Bronchial epithelial cell (primary cell): ENCODE data around the gene COA5. TPM values are rescaled to one million over a fixed set of nuclear protein-coding genes. Genes with fewer than 3 reads are reported as not detected.

Experiments used
- DNase-seq: peaks from one replicate; pipeline ENCODE4 v3.0.0-alpha.2; 2010; ENCODE audit warnings: low read depth
- FAIRE-seq: peaks from 2 replicates; lab custom pipeline; 2011; peaks lifted over from hg19 to GRCh38; lab: Jason Lieb, UNC
- H3K27me3 ChIP-seq: 2 replicates; pipeline ENCODE4 v1.5.1; 2011; ENCODE audit warnings: low read length; ENCODE audit not compliant: control insufficient read depth, insufficient read depth
- H3K36me3 ChIP-seq: 2 replicates; pipeline ENCODE4 v1.5.1; 2011; ENCODE audit warnings: low read length; ENCODE audit not compliant: control insufficient read depth, insufficient read depth
- H3K4me3 ChIP-seq: 2 replicates; pipeline ENCODE4 v1.5.1; 2011; ENCODE audit warnings: mild to moderate bottlenecking, low read depth, low read length, control low read depth
- total RNA-seq: library from RNA; depleted of rRNA; stranded (reverse); fragments of >200 nt; gene quantifications from 2 replicates; pipeline ENCODE4 v1.2.1, GENCODE V29; 2014
- TF ChIP-seq, protein P1 (sequence below): IDR thresholded peaks from 2 replicates; pipeline ENCODE4 v1.5.1; 2011; ENCODE audit warnings: mild to moderate bottlenecking, moderate library complexity, low read length, control low read depth, inconsistent platforms; ENCODE audit not compliant: insufficient read depth, severe bottlenecking

Gene COA5
- total RNA-seq, 1 donor from 2014 or later = 12.9 TPM

DNA sequence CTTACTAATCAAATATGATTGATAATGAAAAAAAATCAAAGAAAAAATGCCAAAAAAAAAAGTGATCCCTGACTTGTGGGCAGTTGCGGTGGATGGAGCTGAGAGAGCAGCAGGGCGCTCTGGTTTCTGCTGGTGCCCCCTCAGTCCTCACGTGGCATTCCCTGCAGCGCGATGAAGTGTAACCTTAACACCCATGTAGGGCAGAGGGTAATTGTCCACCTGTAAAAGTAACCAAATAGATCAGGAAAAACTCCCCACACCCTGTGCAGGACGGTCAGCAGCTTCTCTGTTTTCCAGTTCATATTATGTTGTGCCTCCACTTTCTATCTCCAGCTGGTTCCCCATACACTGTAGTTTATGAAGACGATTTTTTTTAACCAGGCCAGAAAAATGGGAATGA is 25.0 kb downstream of the COA5 start:
- Histone ChIP-seq H3K36me3 (peaks cover 2% of the 10 kb centered on the region), H3K27me3 (no peaks in the 10 kb centered on the region), H3K4me3 (no peak overlapping the region)
- FAIRE-seq (no peak), DNase-seq (no peak)
- TF ChIP-seq, protein P1, sequence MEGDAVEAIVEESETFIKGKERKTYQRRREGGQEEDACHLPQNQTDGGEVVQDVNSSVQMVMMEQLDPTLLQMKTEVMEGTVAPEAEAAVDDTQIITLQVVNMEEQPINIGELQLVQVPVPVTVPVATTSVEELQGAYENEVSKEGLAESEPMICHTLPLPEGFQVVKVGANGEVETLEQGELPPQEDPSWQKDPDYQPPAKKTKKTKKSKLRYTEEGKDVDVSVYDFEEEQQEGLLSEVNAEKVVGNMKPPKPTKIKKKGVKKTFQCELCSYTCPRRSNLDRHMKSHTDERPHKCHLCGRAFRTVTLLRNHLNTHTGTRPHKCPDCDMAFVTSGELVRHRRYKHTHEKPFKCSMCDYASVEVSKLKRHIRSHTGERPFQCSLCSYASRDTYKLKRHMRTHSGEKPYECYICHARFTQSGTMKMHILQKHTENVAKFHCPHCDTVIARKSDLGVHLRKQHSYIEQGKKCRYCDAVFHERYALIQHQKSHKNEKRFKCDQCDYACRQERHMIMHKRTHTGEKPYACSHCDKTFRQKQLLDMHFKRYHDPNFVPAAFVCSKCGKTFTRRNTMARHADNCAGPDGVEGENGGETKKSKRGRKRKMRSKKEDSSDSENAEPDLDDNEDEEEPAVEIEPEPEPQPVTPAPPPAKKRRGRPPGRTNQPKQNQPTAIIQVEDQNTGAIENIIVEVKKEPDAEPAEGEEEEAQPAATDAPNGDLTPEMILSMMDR = no peak

DNA sequence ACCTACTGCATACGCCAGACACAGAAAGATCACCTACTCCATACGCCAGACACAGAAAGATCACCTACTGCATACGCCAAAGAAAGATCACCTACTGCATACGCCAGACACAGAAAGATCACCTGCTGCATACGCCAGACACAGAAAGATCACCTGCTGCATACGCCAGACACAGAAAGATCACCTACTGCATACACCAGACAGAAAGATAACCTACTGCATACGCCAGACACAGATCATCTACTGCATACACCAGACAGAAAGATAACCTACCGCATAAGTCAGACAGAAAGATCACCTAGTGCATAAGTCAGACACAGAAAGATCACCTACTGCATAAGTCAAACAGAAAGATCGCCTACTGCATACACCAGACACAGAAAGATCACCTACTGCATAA is 25.8 kb downstream of the COA5 start:
- H3K4me3 ChIP-seq = no peak overlapping the region
- DNase-seq = no peak
- H3K27me3 ChIP-seq = no peaks in the 10 kb centered on the region
- peaks cover 2% of the 10 kb centered on the region for H3K36me3 ChIP-seq
- peak; percentile 62 for FAIRE-seq
- TF ChIP-seq, protein P1 = no peak

DNA sequence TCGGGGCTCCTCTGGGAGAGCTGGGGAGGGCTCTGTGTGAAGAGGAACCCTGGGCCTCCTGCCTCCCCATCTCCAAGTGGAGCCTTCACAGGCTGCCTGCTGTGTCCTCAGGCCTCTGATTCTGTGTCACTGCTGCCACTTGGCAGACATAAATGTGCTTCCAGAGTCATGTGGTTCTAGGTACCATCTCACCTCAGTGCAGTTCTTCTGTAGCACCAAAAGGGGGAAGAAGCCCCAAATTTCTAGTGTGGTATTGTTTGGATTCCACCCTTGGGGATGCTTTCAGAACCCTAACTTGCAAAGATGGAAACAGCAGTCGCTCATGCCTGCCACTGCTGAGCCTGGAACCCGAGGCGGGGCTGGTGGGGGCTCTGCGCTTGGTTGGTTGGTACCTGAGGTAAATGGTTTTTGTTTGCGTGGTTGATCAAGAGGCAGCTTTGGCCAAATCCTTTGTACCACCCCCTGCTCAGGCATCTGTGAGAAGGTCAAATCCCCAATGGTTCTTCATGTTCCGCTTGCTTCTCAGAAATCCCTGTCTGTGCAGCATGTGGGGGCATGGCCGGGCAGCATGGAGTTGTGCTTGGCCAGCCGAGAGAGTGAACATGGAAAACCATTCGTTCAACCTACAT is 27.5 kb downstream of the COA5 start:
- no peak for FAIRE-seq
- TF ChIP-seq, protein P1 = no peak
- Histone ChIP-seq H3K4me3 (no peak overlapping the region), H3K36me3 (peaks cover 2% of the 10 kb centered on the region), H3K27me3 (no peaks in the 10 kb centered on the region)
- no peak for DNase-seq

DNA sequence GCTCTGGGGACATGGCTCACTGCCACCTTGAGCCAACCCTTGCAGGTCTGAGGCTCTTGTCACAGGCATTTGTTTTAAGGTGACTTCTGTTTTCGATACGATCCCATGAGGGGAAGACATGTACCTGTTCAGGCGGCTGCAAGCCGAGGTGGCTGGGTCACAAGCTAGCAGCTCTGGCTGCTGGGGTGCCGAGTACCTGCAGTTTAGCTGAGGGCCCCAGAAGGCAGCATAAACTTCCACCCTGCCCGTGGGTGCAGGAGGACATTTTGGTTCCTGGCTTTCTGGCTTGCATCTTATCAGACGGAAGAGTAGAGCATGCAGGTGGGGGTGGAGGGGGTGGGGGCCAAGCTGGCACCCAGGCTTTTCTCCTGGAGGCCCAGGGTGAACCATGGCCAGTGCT is 28.4 kb downstream of the COA5 start:
- no peak overlapping the region for H3K4me3 ChIP-seq
- H3K27me3 ChIP-seq = no peaks in the 10 kb centered on the region
- FAIRE-seq (no peak), DNase-seq (no peak)
- TF ChIP-seq, protein P1 = no peak
- H3K36me3 ChIP-seq = peaks cover 2% of the 10 kb centered on the region

DNA sequence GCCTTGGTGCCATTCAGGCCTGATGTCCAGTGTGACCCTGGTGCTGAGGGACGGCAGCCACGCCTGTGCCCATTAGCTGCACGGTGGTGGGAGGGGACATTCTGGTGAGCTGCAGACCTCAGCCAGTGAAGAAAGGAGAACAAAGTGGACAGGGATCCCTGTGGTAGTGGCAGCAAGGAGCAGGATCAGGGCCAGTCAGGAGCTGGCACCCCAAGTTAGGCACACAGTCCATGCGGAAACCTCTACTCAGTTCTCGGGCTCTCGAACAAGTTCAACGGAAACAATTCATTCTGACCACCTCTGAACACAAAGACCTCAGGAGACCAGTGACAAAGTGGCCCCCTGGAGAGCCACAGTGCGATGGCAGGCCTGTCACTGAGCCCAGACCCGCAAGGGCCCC is 30.1 kb downstream of the COA5 start:
- FAIRE-seq (no peak), DNase-seq (no peak)
- TF ChIP-seq, protein P1 = no peak
- Histone ChIP-seq H3K36me3 (peaks cover 3% of the 10 kb centered on the region), H3K4me3 (no peak overlapping the region), H3K27me3 (no peaks in the 10 kb centered on the region)

DNA sequence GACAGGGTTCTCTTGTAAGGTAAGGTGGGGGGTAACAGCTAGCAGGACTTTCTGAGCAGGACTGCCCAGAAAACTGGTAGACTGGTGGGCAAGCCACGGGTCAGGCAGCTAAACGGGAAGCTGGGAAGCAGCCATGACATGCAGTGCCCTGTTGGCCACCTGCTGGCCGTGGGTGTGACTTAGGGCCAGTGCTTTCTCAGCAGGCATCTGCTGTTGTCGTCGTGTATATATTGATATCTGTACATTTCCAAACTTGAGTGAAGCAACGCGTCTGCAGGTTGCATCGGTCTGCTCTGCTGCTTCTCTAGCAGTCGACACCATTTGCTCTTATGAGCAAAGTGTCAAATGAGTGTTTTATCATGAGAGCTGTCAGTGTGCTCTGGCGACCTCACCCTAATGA is 31.0 kb downstream of the COA5 start:
- no peak for DNase-seq
- FAIRE-seq = peak; percentile 68
- no peak overlapping the region for H3K4me3 ChIP-seq
- TF ChIP-seq, protein P1 = peak; percentile 21
- H3K36me3 ChIP-seq = peaks cover 3% of the 10 kb centered on the region
- no peaks in the 10 kb centered on the region for H3K27me3 ChIP-seq
